A673 (cell line): ENCODE data around the gene EML1. TPM values are rescaled to one million over a fixed set of nuclear protein-coding genes. Genes with fewer than 3 reads are reported as not detected.

ENCODE experiments used
- BruUV-seq: library from RNA; stranded (reverse); fragments of 400-500 nt; replicated peaks from 2 replicates; lab custom pipeline; 2021; lab: Mats Ljungman, UMichigan
- CTCF ChIA-PET: fragments of 300-600 bp; sonication (Branson Sonifier 250); formaldehyde crosslinking; loops from one replicate; lab custom pipeline; 2022; ENCODE audit warnings: antibody characterized with exemption; lab: Charles Lee
- POLR2A ChIA-PET: fragments of 300-600 bp; sonication (Branson Sonifier 250); formaldehyde crosslinking; loops from one replicate; lab custom pipeline; 2022; ENCODE audit warnings: antibody characterized with exemption; ENCODE audit not compliant: low non-redundant PET; lab: Charles Lee
- DNase-seq: peaks from one replicate; pipeline ENCODE4 v3.0.0-alpha.2; 2015; ENCODE audit warnings: low spot score
- H3K27ac ChIP-seq: fragments of 200-600 bp; sonication (generic); 2 replicates; pipeline ENCODE4 v1.5.1; 2016; ENCODE audit warnings: mixed run types, low read depth, mild to moderate bottlenecking, mixed read lengths, antibody characterized with exemption, low read length; ENCODE audit not compliant: poor library complexity, severe bottlenecking
- H3K27me3 ChIP-seq: fragments of 200-600 bp; sonication (generic); replicated peaks from 2 replicates; pipeline ENCODE4 v1.6.1; 2017; ENCODE audit warnings: mixed run types, low read depth, mild to moderate bottlenecking, mixed read lengths, antibody characterized with exemption, low read length; ENCODE audit not compliant: insufficient read depth, poor library complexity
- H3K36me3 ChIP-seq: fragments of 200-600 bp; sonication (generic); 2 replicates; pipeline ENCODE4 v1.6.1; 2016; ENCODE audit warnings: mixed run types, mild to moderate bottlenecking, mixed read lengths, antibody characterized with exemption, low read length; ENCODE audit not compliant: insufficient read depth, poor library complexity, severe bottlenecking
- H3K4me1 ChIP-seq: fragments of 200-600 bp; sonication (generic); 2 replicates; pipeline ENCODE4 v1.6.1; 2017; ENCODE audit warnings: mixed run types, mild to moderate bottlenecking, mixed read lengths, antibody characterized with exemption, low read length; ENCODE audit not compliant: insufficient read depth, poor library complexity, severe bottlenecking
- H3K4me3 ChIP-seq: fragments of 200-600 bp; sonication (generic); 2 replicates; pipeline ENCODE4 v1.5.1; 2016; ENCODE audit warnings: low read depth, mixed run types, mild to moderate bottlenecking, mixed read lengths, low read length; ENCODE audit not compliant: poor library complexity, severe bottlenecking
- H3K9me3 ChIP-seq: fragments of 200-600 bp; sonication (generic); 2 replicates; pipeline ENCODE4 v1.6.1; 2016; ENCODE audit warnings: mixed run types, low read depth, mild to moderate bottlenecking, mixed read lengths, antibody characterized with exemption, low read length; ENCODE audit not compliant: poor library complexity, severe bottlenecking
- CTCF ChIP-seq: fragments of 300-800, 200-600 bp; sonication (generic); conservative IDR thresholded peaks from 2 replicates; pipeline ENCODE4 v1.5.1; 2017; ENCODE audit warnings: low read depth, mild to moderate bottlenecking, antibody characterized with exemption, low read length, moderate library complexity, mixed read lengths
- EZH2 ChIP-seq: fragments of 200-600 bp; sonication (generic); IDR thresholded peaks from 2 replicates; pipeline ENCODE4 v1.6.1; 2017; ENCODE audit warnings: borderline replicate concordance, low read depth, mild to moderate bottlenecking, mixed read lengths, antibody characterized with exemption, low read length; ENCODE audit not compliant: poor library complexity, severe bottlenecking
- intact Hi-C: fragments of 100-400 bp; cut with micrococcal nuclease; formaldehyde crosslinking; loops from one replicate; pipeline ENCODE4 v1.10.0; 2022; ENCODE audit not compliant: unreplicated experiment
- total RNA-seq: library from RNA; stranded (reverse); gene quantifications from 2 replicates; pipeline ENCODE4 v1.2.3, GENCODE V29; 2021

EML1 gene
- total RNA-seq, 1 experiment from 2014 or later: 34.1 TPM

GRCh38 chr14:99837822-99838221, 44.6 kb downstream of the EML1 start:
- no peak overlapping the region for H3K27ac ChIP-seq
- DNase-seq: no peak
- no TSS peak for BruUV-seq
- H3K4me1 ChIP-seq: peaks cover 8% of the 10 kb centered on the region
- TF ChIP-seq EZH2 (no peak), CTCF (no peak)
- no peaks in the 10 kb centered on the region for H3K36me3 ChIP-seq
- intact Hi-C loops: no loop called here
- no peaks in the 10 kb centered on the region for H3K9me3 ChIP-seq
- no peak overlapping the region for H3K4me3 ChIP-seq
- H3K27me3 ChIP-seq: no peaks in the 10 kb centered on the region
- ChIA-PET POLR2A (no interaction called here), CTCF (no interaction called here)

- ChIA-PET POLR2A (no interaction called here), CTCF (interaction anchor here (0.5 kb wide), 1 partner anchor 264 kb away, joined by 3 read pairs; no protein-coding TSS in a partner anchor)
- peak; percentile 45 for DNase-seq
- Histone ChIP-seq H3K27me3 (no peaks in the 10 kb centered on the region), H3K9me3 (no peaks in the 10 kb centered on the region), H3K27ac (no peak overlapping the region), H3K4me3 (no peak overlapping the region), H3K4me1 (peaks cover 8% of the 10 kb centered on the region), H3K36me3 (no peaks in the 10 kb centered on the region)
- no TSS peak for BruUV-seq
- intact Hi-C loops: no loop called here
- no peak for TF ChIP-seq EZH2
- no peak for TF ChIP-seq CTCF
Observed at GRCh38 chr14:99838639-99839134, 45.5 kb downstream of the EML1 start.

- ChIA-PET CTCF (no interaction called here), POLR2A (no interaction called here)
- no peak for DNase-seq
- H3K4me1 ChIP-seq: peaks cover 8% of the 10 kb centered on the region
- no peaks in the 10 kb centered on the region for H3K36me3 ChIP-seq
- no peaks in the 10 kb centered on the region for H3K9me3 ChIP-seq
- TF ChIP-seq CTCF: no peak
- no peak for TF ChIP-seq EZH2
- H3K27me3 ChIP-seq: no peaks in the 10 kb centered on the region
- intact Hi-C loops: no loop called here
- no peak overlapping the region for H3K4me3 ChIP-seq
- H3K27ac ChIP-seq: no peak overlapping the region
- no TSS peak for BruUV-seq
Observed at GRCh38 chr14:99839696-99840095, 46.5 kb downstream of the EML1 start.
